ENCODE results near the gene GPS1. TPM values are rescaled to one million over a fixed set of nuclear protein-coding genes. Genes with fewer than 3 reads are reported as not detected.

GPS1 gene
- 100 to 1,000 TPM in 1 of 4 donors, 10 to 100 TPM in 3; 76.0 to 326 (median 85.6) TPM for total RNA-seq

- peak within 1 kb of the TSS; percentile 48 to 98 for H3K4me3 ChIP-seq
- peak within 1 kb of the TSS; percentile 60 to 73 for H3K27ac ChIP-seq
- no peaks in the 10 kb centered on the region for H3K36me3 ChIP-seq
- peak in 1 of 2 donors; percentile 53 for TF ChIP-seq POLR2A (IDR thresholded peaks at IDR 0.05)
- TF ChIP-seq, protein P1, sequence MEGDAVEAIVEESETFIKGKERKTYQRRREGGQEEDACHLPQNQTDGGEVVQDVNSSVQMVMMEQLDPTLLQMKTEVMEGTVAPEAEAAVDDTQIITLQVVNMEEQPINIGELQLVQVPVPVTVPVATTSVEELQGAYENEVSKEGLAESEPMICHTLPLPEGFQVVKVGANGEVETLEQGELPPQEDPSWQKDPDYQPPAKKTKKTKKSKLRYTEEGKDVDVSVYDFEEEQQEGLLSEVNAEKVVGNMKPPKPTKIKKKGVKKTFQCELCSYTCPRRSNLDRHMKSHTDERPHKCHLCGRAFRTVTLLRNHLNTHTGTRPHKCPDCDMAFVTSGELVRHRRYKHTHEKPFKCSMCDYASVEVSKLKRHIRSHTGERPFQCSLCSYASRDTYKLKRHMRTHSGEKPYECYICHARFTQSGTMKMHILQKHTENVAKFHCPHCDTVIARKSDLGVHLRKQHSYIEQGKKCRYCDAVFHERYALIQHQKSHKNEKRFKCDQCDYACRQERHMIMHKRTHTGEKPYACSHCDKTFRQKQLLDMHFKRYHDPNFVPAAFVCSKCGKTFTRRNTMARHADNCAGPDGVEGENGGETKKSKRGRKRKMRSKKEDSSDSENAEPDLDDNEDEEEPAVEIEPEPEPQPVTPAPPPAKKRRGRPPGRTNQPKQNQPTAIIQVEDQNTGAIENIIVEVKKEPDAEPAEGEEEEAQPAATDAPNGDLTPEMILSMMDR (IDR thresholded peaks at IDR 0.05) = no peak
- peak; percentile 69 to 73 for DNase-seq
- H3K27me3 ChIP-seq = no peaks in the 10 kb centered on the region
- no peaks in the 10 kb centered on the region for H3K9me3 ChIP-seq
- intact Hi-C loops (cut with DNase I; ENCODE audit: low total_unique reads) = no loop called here
- peaks cover 0 to 28% of the 10 kb centered on the region in 2 donors for H3K4me1 ChIP-seq
Observed at GRCh38 chr17:82051776-82052637, at the start of gene GPS1, which contains the start of gene RFNG. TSS of gene GPS1 (plus strand) at chr17:82051898. CDS start at chr17:82051932, 34 bp downstream. TSS of gene RFNG (minus strand) at chr17:82051811. CDS start at chr17:82051766, 45 bp downstream.

DNA sequence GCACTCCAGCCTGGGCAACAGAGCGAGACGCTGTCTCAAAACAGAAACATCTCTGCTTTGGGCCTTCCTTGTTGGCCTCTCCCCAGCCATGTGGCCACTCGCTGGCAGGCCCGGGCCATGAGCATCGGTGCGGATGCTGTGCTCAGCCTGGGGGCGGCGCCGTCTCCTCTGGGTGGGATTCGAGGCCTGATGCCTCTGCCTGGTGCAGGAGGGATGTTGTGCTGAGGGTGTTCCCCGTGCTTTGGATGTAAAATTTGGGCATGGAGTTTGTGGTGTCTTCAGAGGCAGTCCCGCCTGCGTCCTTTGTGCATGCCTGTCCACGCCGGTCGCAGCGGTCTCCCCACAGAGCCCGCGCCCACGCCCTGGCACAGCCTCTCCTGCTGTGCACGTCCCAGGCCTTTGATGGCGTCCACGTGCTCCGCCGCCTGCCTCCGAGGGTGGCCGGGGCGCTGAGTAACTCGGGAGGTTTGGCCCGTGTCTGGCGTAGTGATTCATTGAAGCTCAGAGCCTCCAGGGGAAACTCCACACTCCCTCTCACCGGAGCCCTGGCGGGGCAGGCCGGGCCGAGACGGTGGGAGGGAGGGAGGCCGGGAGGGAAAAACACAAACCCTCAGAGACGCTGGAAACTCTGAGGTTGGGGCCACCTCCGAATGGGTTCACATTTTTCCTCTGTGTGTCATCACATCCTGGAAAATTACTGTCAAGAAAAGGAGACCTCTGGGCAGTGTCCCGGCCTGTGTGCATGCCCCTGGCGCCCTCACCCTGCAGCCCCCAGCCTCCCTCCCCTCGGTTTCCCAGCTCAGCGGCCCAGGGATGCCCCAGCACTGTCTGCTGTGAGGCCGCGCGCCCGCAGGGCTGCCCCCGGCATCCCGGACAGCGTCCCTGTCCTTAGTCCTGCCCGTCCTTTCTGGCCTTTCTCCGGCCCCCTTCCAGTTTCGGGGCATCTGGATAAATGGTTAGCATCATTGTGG lies 48.0 kb upstream of the GPS1 start:
- TF ChIP-seq POLR2A (IDR thresholded peaks at IDR 0.05) = no peak
- TF ChIP-seq, protein P1 (IDR thresholded peaks at IDR 0.05) = peak in 1 of 4 experiments; percentile 8
- intact Hi-C loops (cut with DNase I; ENCODE audit: low total_unique reads) = no loop called here
- peaks cover 8 to 15% of the 10 kb centered on the region in 2 donors for H3K4me1 ChIP-seq
- no peaks in the 10 kb centered on the region for H3K9me3 ChIP-seq
- peak overlapping the region; percentile 67 to 72 for H3K27ac ChIP-seq
- DNase-seq = peak; percentile 87 to 88
- no peaks in the 10 kb centered on the region for H3K36me3 ChIP-seq
- no peaks in the 10 kb centered on the region for H3K27me3 ChIP-seq
- peak overlapping the region in 1 of 2 donors; percentile 6 for H3K4me3 ChIP-seq

GRCh38 chr17:82004517-82005455 lies 46.9 kb upstream of the GPS1 start:
- Histone ChIP-seq H3K27me3 (no peaks in the 10 kb centered on the region), H3K36me3 (no peaks in the 10 kb centered on the region), H3K27ac (peak overlapping the region; percentile 67 to 72), H3K4me1 (peaks cover 8 to 15% of the 10 kb centered on the region in 2 donors), H3K4me3 (no peak overlapping the region), H3K9me3 (no peaks in the 10 kb centered on the region)
- intact Hi-C loops (cut with DNase I; ENCODE audit: low total_unique reads) = no loop called here
- TF ChIP-seq, protein P1 (IDR thresholded peaks at IDR 0.05) = no peak
- TF ChIP-seq POLR2A (IDR thresholded peaks at IDR 0.05) = no peak
- no peak for DNase-seq

- DNase-seq = no peak
- intact Hi-C loops (cut with DNase I; ENCODE audit: low total_unique reads) = no loop called here
Observed at GRCh38 chr17:82005701-82006348, 45.9 kb upstream of the GPS1 start.

More at GRCh38 chr17:82005701-82006348, 45.9 kb upstream of the GPS1 start:
- Histone ChIP-seq H3K4me3 (no peak overlapping the region), H3K9me3 (no peaks in the 10 kb centered on the region), H3K27me3 (no peaks in the 10 kb centered on the region), H3K4me1 (peaks cover 8 to 15% of the 10 kb centered on the region in 2 donors), H3K36me3 (no peaks in the 10 kb centered on the region), H3K27ac (no peak overlapping the region)
- TF ChIP-seq, protein P1 (IDR thresholded peaks at IDR 0.05) = no peak
- TF ChIP-seq POLR2A (IDR thresholded peaks at IDR 0.05) = no peak

All from uterus (tissue), 4 donors.